ENCODE data around the gene PTPRT. TPM values are rescaled to one million over a fixed set of nuclear protein-coding genes. Genes with fewer than 3 reads are reported as not detected.

Gene PTPRT
- total RNA-seq, 1 experiment from 2014 or later: not detected

- no TSS peak for BruUV-seq (replicated peaks)
- ChIA-PET CTCF (no interaction called here), POLR2A (ENCODE audit: low non-redundant PET) (no interaction called here)
- Histone ChIP-seq H3K4me1 (ENCODE audit: insufficient read depth, low read length, poor library complexity, severe bottlenecking) (no peaks in the 10 kb centered on the region), H3K4me3 (ENCODE audit: low read depth, low read length, poor library complexity, severe bottlenecking) (no peak overlapping the region), H3K27me3 (replicated peaks; ENCODE audit: insufficient read depth, low read depth, low read length, poor library complexity) (peaks cover 14% of the 10 kb centered on the region), H3K36me3 (ENCODE audit: insufficient read depth, low read length, poor library complexity, severe bottlenecking) (no peaks in the 10 kb centered on the region), H3K9me3 (ENCODE audit: low read depth, low read length, poor library complexity, severe bottlenecking) (no peaks in the 10 kb centered on the region), H3K27ac (ENCODE audit: low read depth, low read length, poor library complexity, severe bottlenecking) (no peak overlapping the region)
- intact Hi-C loops (cut with micrococcal nuclease; ENCODE audit: unreplicated experiment): no loop called here
- TF ChIP-seq CTCF (conservative IDR thresholded peaks at IDR 0.05; ENCODE audit: low read depth, low read length): no peak
- TF ChIP-seq EZH2 (IDR thresholded peaks at IDR 0.05; ENCODE audit: borderline replicate concordance, low read depth, low read length, poor library complexity, severe bottlenecking): no peak
- DNase-seq (ENCODE audit: low spot score): no peak
These were observed 810.3 kb downstream of the PTPRT start for GRCh38 chr20:42379385-42379784.

GRCh38 chr20:42378826-42379225 is 810.9 kb downstream of the PTPRT start:
- H3K4me3 ChIP-seq (ENCODE audit: low read depth, low read length, poor library complexity, severe bottlenecking): no peak overlapping the region
- no peaks in the 10 kb centered on the region for H3K36me3 ChIP-seq (ENCODE audit: insufficient read depth, low read length, poor library complexity, severe bottlenecking)
- no peak for TF ChIP-seq CTCF (conservative IDR thresholded peaks at IDR 0.05; ENCODE audit: low read depth, low read length)
- no peak for TF ChIP-seq EZH2 (IDR thresholded peaks at IDR 0.05; ENCODE audit: borderline replicate concordance, low read depth, low read length, poor library complexity, severe bottlenecking)
- ChIA-PET CTCF (interaction anchor here (0.7 kb wide), 1 partner anchor 489 kb away, joined by 4 read pairs; no protein-coding TSS in a partner anchor), POLR2A (ENCODE audit: low non-redundant PET) (no interaction called here)
- BruUV-seq (replicated peaks): no TSS peak
- H3K4me1 ChIP-seq (ENCODE audit: insufficient read depth, low read length, poor library complexity, severe bottlenecking): no peaks in the 10 kb centered on the region
- intact Hi-C loops (cut with micrococcal nuclease; ENCODE audit: unreplicated experiment): no loop called here
- H3K9me3 ChIP-seq (ENCODE audit: low read depth, low read length, poor library complexity, severe bottlenecking): no peaks in the 10 kb centered on the region
- DNase-seq (ENCODE audit: low spot score): no peak
- H3K27ac ChIP-seq (ENCODE audit: low read depth, low read length, poor library complexity, severe bottlenecking): no peak overlapping the region
- H3K27me3 ChIP-seq (replicated peaks; ENCODE audit: insufficient read depth, low read depth, low read length, poor library complexity): peaks cover 19% of the 10 kb centered on the region

- TF ChIP-seq EZH2 (IDR thresholded peaks at IDR 0.05; ENCODE audit: borderline replicate concordance, low read depth, low read length, poor library complexity, severe bottlenecking) (no peak), CTCF (conservative IDR thresholded peaks at IDR 0.05; ENCODE audit: low read depth, low read length) (no peak)
- Histone ChIP-seq H3K4me3 (ENCODE audit: low read depth, low read length, poor library complexity, severe bottlenecking) (no peak overlapping the region), H3K27ac (ENCODE audit: low read depth, low read length, poor library complexity, severe bottlenecking) (no peak overlapping the region), H3K9me3 (ENCODE audit: low read depth, low read length, poor library complexity, severe bottlenecking) (no peaks in the 10 kb centered on the region), H3K4me1 (ENCODE audit: insufficient read depth, low read length, poor library complexity, severe bottlenecking) (no peaks in the 10 kb centered on the region), H3K36me3 (ENCODE audit: insufficient read depth, low read length, poor library complexity, severe bottlenecking) (no peaks in the 10 kb centered on the region), H3K27me3 (replicated peaks; ENCODE audit: insufficient read depth, low read depth, low read length, poor library complexity) (peaks cover 21% of the 10 kb centered on the region)
- intact Hi-C loops (cut with micrococcal nuclease; ENCODE audit: unreplicated experiment): no loop called here
- POLR2A ChIA-PET (ENCODE audit: low non-redundant PET): interaction anchor here (0.5 kb wide), 1 partner anchor 108 kb away, joined by 3 read pairs; no protein-coding TSS in a partner anchor
- CTCF ChIA-PET: no interaction called here
- DNase-seq (ENCODE audit: low spot score): no peak
- no TSS peak for BruUV-seq (replicated peaks)
These were observed 813.6 kb downstream of the PTPRT start for GRCh38 chr20:42376131-42376530.
